SK-N-SH (cell line): Measurements from ENCODE around the gene THADA.

Experiments used
- CHD2 ChIP-seq: fragments of 150-350 bp; IDR thresholded peaks from 2 replicates; pipeline ENCODE4 v1.6.1; 2018; ENCODE audit warnings: low read length; ENCODE audit not compliant: partially characterized antibody
- EP300 ChIP-seq, 2 experiments: IDR thresholded peaks; 2 replicates each; pipeline versions ENCODE4 v1.4.0 to v1.6.1; 2012; ENCODE audit warnings: borderline replicate concordance in 1 of 2, low read depth in 1 of 2, low read length in 1 of 2
- JUND ChIP-seq: IDR thresholded peaks from 2 replicates; pipeline ENCODE4 v1.4.0; 2012
- RFX5 ChIP-seq: IDR thresholded peaks from 2 replicates; pipeline ENCODE4 v1.6.1; 2012; ENCODE audit warnings: mild to moderate bottlenecking, improper control_type of control experiment, low read length
- USF1 ChIP-seq: IDR thresholded peaks from 2 replicates; pipeline ENCODE4 v1.4.0; 2012; ENCODE audit warnings: low read depth, borderline replicate concordance
- USF2 ChIP-seq: fragments of 150-350 bp; IDR thresholded peaks from 2 replicates; pipeline ENCODE4 v1.6.1; 2017; ENCODE audit warnings: antibody characterized with exemption, low read length, low read depth, borderline replicate concordance
- TF ChIP-seq, protein P1 (sequence below): fragments of 200-600 bp; sonication (generic); IDR thresholded peaks from 2 replicates; pipeline ENCODE4 v1.6.1; 2017; ENCODE audit warnings: antibody characterized with exemption, mild to moderate bottlenecking, moderate library complexity

GRCh38 chr2:43460174-43460546, 135.7 kb downstream of the THADA start:
- TF ChIP-seq USF2 (no peak), USF1 (no peak), CHD2 (no peak), RFX5 (no peak), EP300 (IDR thresholded peaks at IDR 0.05; ENCODE audit: borderline replicate concordance in 1 of 2, low read depth in 1 of 2, low read length in 1 of 2) (no peak), JUND (no peak)
- TF ChIP-seq, protein P1, sequence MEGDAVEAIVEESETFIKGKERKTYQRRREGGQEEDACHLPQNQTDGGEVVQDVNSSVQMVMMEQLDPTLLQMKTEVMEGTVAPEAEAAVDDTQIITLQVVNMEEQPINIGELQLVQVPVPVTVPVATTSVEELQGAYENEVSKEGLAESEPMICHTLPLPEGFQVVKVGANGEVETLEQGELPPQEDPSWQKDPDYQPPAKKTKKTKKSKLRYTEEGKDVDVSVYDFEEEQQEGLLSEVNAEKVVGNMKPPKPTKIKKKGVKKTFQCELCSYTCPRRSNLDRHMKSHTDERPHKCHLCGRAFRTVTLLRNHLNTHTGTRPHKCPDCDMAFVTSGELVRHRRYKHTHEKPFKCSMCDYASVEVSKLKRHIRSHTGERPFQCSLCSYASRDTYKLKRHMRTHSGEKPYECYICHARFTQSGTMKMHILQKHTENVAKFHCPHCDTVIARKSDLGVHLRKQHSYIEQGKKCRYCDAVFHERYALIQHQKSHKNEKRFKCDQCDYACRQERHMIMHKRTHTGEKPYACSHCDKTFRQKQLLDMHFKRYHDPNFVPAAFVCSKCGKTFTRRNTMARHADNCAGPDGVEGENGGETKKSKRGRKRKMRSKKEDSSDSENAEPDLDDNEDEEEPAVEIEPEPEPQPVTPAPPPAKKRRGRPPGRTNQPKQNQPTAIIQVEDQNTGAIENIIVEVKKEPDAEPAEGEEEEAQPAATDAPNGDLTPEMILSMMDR, result no peak
